Stimulated activated CD4-positive, alpha-beta T cell treated with anti-CD3 and anti-CD28 coated beads, Interleukin-1b, Interleukin-23, amount 100 ng/mL, for 24 hours (primary cell): ENCODE measurements around the gene GPN1.
"Not testable (repeated sequence)": the region's sequence is repeated elsewhere in the genome, so short reads cannot be mapped to it uniquely, and the experiment has no call there.

Source experiments
- DNase-seq, 4 experiments: peaks; one replicate each; pipeline ENCODE4 v3.0.0-alpha.2; 2020; ENCODE audit warnings: low read depth in 4 of 4, low spot score in 1 of 4

Gene GPN1

DNA sequence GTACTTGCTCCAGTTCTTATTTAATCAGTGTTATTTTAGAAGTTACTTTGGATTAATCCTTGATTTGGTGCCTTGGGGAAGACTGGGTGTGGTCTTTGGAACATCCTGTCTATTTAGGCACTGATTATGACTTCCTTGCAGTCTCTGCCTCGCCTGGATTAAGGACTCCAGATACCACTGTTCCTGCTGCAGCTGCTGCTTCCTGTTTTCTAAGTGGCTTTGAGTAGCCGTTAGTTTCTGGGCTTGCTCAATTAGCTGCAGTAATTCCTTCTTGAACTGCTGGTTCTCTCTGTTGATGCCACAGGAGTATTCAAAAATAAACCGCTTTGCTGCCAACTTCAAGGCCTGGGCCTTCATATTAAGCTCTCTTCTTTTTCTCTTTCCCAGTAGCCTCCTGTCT, 1.9 kb upstream of the GPN1 start:
- DNase-seq = not testable (repeated sequence)

GRCh38 chr2:27627963-27628766, 685 bp upstream of the GPN1 start:
- DNase-seq = no peak

DNA sequence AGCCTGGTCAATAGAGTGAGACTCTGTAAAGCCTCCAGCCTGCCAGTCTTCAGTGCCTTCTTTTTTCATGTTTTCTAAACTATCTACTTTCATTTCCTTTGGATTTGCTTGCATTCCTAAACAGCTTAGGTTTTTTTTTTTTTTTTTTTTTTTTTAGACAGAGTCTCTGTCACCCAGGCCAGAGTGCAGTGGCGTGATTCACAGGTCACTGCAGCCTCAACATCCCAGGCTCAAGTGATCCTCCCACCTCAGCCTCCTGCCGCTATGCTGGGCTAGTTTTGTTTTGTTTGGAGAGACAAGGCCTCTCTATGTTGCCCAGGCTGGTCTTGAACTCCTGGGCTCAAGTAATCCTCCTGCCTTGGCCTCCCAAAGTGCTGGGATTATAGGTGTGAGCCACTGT, 1.4 kb downstream of the GPN1 start:
- DNase-seq = not testable (repeated sequence)

- DNase-seq = no peak
Measured at GRCh38 chr2:27634291-27634690, 5.4 kb downstream of the GPN1 start.

DNA sequence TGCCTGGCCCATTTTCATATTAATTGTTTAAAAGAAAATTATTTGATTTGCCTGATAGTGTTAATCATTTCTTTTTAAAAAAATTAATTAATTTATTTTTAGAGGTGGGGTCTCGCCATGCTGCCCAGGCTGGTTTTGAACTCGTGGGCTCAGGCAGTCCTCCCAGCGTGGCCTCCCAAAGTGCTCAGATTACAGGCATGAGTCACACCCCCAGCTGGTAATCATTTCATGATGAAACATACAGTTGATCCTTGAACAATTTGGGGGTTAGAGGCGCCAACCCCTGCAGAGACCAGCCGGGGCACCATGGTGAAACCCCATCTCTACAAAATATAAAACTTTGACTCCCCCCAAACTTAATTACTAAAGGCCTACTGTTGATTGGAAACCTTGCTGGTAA, 7.9 kb downstream of the GPN1 start:
- DNase-seq = no peak

DNA sequence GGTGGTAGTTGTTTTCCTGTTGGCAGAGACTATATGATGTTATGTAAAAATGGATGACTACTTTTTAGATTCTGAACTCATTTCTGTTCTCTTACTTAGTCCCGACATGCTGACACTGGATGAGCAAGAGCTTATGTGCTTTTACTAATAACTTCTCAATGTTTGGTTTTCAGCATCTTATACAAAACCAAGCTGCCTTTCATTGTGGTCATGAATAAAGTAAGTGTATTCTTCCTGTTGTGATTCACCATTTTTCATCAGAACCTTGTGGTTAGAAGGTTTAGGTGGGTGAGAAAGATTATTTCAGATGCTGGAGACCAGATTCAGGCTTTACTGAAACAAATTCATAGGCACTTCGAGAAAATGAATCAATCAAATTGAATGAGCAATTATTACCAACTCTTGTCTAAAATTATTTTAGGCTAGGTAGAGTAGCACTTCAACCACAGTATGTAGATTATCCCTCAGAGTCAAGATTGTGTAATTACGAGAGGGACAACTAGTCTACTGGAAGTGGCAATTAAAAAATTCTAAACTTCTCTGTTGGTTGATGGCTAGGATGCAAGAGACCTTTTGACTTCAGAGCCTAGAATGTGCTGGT, 9.3 kb downstream of the GPN1 start:
- no peak for DNase-seq

DNA sequence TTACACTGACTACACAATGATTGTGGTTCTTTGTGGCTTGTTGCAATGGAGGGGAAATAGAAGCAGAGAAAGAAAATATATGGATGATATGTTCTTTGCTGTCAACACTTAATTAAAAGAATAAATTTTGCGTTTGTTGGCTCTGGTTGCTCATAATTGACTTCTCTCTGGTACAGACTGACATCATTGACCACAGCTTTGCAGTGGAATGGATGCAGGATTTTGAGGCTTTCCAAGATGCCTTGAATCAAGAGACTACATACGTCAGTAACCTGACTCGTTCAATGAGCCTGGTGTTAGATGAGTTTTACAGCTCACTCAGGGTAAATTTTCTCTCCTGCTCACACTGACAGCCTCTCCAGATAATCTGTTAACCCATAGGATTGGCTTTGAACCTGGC, 9.9 kb downstream of the GPN1 start:
- DNase-seq = no peak

- DNase-seq = no peak
Measured at GRCh38 chr2:27640722-27641245, 11.9 kb downstream of the GPN1 start.

GRCh38 chr2:27645197-27645596, 16.3 kb downstream of the GPN1 start:
- DNase-seq = no peak

GRCh38 chr2:27647289-27647688, 18.4 kb downstream of the GPN1 start:
- DNase-seq = no peak

DNA sequence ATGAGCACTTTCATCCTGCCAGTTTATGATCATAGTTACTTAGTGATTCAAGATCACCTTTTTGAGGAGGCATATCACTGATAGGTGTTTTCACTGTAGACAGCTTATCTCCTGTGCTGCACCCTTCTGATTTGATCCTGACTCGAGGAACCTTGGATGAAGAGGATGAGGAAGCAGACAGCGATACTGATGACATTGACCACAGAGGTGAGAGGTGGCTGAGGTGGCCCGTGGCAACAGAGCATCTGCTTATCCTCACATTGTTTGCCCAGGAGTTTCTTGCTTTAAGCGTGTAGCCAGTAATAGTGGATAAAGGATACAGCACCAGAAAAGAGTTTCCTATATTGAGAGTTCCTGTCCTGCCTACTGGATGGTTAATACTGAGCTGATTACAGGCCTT, 18.9 kb downstream of the GPN1 start:
- no peak for DNase-seq

DNA sequence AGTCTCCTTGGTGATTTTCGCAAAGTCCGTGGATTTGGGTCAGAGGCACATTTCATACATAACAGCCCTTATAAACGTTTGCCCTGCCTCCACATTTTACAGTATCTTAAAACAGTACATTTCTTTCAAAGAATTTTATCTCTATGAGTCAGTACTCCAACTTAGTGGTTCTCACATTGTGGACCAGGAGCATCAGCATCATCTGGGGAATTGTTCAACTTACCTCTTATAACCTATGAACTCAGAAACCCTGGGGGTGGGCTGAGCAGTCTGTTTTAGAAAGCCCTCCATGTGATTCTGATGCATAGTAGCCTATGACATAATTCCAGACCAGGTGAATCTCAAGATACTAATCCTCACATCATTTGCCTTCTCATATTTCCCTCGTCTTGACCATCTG, 22.2 kb downstream of the GPN1 start:
- no peak for DNase-seq

DNA sequence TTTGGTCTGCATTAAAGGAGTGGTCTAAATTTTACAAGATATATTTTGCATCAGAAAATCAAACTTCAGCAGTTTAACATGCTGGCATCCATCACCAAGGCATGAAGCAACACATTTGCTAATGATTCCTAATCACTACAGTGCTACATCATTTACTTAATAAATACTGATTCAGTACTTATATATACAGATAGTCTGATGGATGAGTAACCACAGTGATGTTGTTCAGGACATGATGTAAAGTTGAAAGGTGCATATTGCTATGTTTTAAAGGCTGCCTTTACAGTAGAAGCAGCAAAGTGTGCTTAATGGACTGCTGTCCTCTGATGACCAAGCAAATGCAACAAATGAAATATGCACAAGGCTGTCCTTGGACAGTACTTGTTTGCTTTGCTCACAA, 23.5 kb downstream of the GPN1 start:
- DNase-seq = no peak

- no peak for DNase-seq
Measured at GRCh38 chr2:27652790-27653189, 23.9 kb downstream of the GPN1 start.

DNA sequence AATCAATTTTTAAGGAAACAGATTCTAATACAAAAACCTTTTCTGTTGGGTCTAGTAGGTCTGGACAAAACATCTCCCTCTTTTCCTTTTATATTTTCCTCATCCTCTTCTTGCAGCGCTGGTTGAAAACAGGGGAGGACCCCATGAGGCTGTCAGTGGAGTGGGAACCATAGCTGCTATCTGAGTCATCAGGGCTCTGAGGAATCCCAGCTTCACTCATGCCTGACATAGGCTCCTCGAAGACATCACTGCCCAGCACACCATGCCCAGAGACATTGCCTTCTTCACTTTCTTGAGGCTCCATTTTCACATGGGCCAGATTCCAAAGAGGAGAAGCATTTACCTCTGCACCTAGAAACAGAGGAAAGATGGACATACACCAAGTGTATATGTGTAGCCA, 24.5 kb downstream of the GPN1 start:
- DNase-seq = no peak

- DNase-seq = no peak
Measured at GRCh38 chr2:27655155-27655951, 26.5 kb downstream of the GPN1 start.

DNA sequence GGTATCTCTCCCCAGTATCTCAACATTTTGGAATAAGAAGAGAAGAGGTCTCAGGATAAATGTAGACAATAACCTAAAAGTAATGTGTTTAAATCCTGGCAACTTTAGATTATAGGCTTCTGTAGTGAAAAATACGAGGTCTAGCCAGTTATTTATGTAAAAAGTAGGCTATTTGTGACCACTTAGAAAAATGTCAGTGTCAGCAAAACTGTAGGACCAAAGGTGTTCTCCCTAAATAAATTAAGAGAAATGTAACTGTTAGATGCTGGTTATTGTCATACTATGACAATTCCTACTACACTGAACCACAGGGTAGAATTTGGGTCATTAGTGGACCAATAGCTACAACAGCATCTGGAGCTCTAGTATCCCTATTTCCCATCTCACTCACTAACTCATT, 32.5 kb downstream of the GPN1 start:
- DNase-seq = no peak

DNA sequence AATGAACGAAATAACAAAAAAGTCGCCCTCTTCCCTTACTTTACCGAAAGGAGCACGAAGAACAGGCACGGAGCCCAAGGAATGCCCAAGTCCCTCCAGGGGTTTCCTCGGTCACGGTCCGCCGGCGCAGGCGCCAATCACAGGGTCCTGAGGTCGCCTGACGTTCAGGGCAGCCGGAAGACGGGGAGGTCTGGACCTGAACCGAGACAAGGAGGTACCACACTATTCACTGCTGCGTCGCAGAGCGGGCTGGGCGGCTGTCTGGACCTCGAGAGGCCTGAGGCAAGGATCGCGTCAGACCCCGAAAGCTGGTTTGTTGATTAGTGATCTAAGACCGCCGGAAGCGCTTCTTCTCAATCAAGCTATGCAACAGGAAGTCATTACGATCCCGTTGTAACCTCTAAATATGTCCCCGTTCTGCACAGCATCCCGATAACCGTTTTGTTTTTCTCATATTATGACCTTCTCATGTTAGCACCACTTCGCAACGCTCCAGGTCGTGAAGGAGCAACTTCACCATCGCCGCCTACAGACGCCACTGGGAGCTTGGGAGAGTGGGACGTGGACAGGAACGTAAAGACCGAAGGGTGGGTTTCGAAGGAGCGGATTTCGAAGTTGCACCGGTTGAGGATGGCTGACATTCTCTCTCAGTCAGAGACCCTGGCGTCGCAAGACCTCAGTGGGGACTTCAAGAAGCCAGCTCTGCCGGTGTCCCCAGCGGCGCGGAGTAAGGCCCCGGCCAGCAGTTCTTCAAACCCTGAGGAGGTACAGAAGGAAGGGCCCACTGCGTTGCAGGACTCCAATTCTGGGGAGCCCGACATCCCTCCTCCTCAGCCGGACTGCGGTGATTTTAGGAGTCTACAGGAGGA, 34.7 kb downstream of the GPN1 start, which contains the start of the genes SLC4A1AP and SUPT7L:
Gene SLC4A1AP, plus strand, starts transcription at position 605 of the 869 bp plus-strand sequence. Its CDS starts 26 bp downstream, at position 631.
Gene SUPT7L, minus strand, starts transcription at position 330 of the 869 bp plus-strand sequence. CDS start 1,422 bp downstream, outside the sequence.
- peak; percentile 49 to 56 (median 51) for DNase-seq

DNA sequence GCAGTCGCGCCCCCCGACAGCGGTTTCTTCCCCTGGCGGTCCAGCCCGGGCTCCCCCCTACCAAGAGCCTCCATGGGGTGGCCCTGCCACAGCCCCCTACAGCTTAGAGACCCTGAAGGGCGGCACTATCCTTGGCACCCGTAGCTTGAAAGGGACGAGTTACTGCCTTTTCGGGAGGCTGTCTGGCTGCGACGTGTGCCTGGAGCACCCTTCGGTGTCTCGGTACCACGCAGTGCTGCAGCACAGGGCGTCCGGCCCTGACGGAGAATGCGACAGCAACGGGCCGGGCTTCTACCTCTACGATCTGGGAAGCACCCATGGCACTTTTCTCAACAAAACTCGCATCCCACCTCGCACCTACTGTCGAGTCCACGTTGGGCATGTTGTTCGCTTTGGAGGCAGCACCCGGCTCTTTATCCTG, 35.3 kb downstream of the GPN1 start:
- no peak for DNase-seq

GRCh38 chr2:27664622-27665363, 35.9 kb downstream of the GPN1 start:
- DNase-seq = no peak
